Chondrocyte (in vitro differentiated cells): Measurements from ENCODE around the gene LILRB2. TPM values are rescaled to one million over a fixed set of nuclear protein-coding genes. Genes with fewer than 3 reads are reported as not detected.
"Not testable (repeated sequence)": the region's sequence is repeated elsewhere in the genome, so short reads cannot be mapped to it uniquely, and the experiment has no call there.

Experiments
- DNase-seq: peaks from one replicate; pipeline ENCODE4 v3.0.0; 2021; ENCODE audit warnings: mixed read lengths, low spot score
- H3K27ac Mint-ChIP-seq: one replicate; pipeline ENCODE4 v1.8.0; 2021; ENCODE audit warnings: mild to moderate bottlenecking, moderate library complexity, mixed read lengths; ENCODE audit not compliant: unreplicated experiment
- H3K27me3 Mint-ChIP-seq: 2 replicates; pipeline ENCODE4 v1.8.0; 2021; ENCODE audit warnings: low read depth, mixed read lengths
- H3K36me3 Mint-ChIP-seq: 2 replicates; pipeline ENCODE4 v1.8.0; 2021; ENCODE audit warnings: low read depth, mixed read lengths
- H3K4me1 Mint-ChIP-seq: 2 replicates; pipeline ENCODE4 v1.8.0; 2021; ENCODE audit warnings: low read depth, mild to moderate bottlenecking, mixed read lengths
- H3K4me3 Mint-ChIP-seq: one replicate; pipeline ENCODE4 v1.8.0; 2021; ENCODE audit warnings: mild to moderate bottlenecking, moderate library complexity, mixed read lengths; ENCODE audit not compliant: unreplicated experiment
- H3K9me3 Mint-ChIP-seq: 2 replicates; pipeline ENCODE4 v1.8.0; 2021; ENCODE audit warnings: low read depth, mixed read lengths
- total RNA-seq: library from RNA; stranded (reverse); gene quantifications from 3 replicates; pipeline ENCODE4 v1.2.1, GENCODE V29; 2021
- TF ChIP-seq, protein P1 (sequence below): fragments of 200-600 bp; sonication (generic); IDR thresholded peaks from 2 replicates; pipeline ENCODE4 v1.5.0; 2021; ENCODE audit warnings: antibody characterized with exemption, mild to moderate bottlenecking, moderate library complexity

LILRB2 gene
- total RNA-seq, 1 donor from 2014 or later: not detected

DNA sequence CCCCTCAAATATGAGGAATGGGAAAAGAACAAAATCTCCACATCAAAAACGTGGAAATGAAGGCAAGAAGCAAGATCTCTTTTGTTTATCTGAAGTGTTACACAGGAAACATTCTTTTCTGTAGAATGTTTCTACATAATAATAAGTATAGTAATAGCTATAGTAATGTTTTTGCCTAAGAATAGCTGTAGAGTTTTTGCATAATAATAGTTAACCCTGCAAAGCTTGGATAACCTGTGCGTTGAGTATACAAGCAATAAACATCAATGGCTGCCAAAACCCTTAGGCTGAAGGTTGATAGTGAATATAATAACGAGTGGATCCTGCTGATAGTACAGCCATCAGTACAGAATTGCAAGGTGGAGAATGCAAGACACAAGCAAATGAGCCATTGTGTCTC lies 43.2 kb upstream of the LILRB2 start:
- no peak for DNase-seq
- Mint-ChIP-seq H3K36me3 (no peaks in the 10 kb centered on the region), H3K4me3 (no peak overlapping the region), H3K27me3 (peaks cover 17% of the 10 kb centered on the region), H3K27ac (no peak overlapping the region), H3K4me1 (no peaks in the 10 kb centered on the region), H3K9me3 (peaks cover 11% of the 10 kb centered on the region)
- TF ChIP-seq, protein P1, sequence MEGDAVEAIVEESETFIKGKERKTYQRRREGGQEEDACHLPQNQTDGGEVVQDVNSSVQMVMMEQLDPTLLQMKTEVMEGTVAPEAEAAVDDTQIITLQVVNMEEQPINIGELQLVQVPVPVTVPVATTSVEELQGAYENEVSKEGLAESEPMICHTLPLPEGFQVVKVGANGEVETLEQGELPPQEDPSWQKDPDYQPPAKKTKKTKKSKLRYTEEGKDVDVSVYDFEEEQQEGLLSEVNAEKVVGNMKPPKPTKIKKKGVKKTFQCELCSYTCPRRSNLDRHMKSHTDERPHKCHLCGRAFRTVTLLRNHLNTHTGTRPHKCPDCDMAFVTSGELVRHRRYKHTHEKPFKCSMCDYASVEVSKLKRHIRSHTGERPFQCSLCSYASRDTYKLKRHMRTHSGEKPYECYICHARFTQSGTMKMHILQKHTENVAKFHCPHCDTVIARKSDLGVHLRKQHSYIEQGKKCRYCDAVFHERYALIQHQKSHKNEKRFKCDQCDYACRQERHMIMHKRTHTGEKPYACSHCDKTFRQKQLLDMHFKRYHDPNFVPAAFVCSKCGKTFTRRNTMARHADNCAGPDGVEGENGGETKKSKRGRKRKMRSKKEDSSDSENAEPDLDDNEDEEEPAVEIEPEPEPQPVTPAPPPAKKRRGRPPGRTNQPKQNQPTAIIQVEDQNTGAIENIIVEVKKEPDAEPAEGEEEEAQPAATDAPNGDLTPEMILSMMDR: no peak

DNA sequence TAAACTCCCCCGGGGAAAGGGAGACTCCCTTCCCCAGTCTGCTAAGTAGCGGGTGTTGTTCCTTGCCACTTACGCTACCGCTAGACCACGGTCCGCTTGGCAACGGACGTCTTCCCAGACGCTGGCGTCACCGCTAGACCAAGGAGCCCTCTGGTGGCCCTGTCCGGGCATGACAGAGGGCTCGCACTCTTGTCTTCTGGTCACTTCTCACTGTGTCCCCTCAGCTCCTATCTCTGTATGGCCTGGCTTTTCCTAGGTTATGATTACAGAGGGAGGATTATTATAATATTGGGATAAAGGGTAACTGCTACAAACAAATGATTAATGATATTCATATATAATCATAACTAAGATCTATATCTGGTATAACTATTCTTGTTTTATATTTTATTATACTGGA lies 42.0 kb upstream of the LILRB2 start:
- H3K4me3 Mint-ChIP-seq, H3K27ac Mint-ChIP-seq, H3K36me3 Mint-ChIP-seq, DNase-seq, H3K4me1 Mint-ChIP-seq: not testable (repeated sequence)
- TF ChIP-seq, protein P1: peak; percentile 33
- Mint-ChIP-seq H3K9me3 (peaks cover 11% of the 10 kb centered on the region), H3K27me3 (peaks cover 18% of the 10 kb centered on the region)

DNA sequence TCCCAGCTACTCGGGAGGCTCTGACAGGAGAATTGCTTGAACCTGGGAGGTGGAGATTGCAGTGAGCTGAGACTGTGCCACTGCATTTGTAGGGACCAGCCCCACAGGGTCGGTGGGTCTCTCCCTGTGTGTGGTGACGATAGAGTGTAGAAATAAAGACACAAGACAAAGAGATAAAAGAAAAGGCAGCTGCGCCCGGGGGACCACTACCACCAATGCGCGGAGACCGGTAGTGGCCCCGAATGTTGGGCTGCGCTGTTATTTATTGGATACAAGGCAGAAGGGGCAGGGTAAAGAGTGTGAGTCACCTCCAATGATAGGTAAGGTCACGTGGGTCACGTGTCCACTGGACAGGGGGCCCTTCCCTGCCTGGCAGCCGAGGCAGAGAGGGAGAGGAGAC lies 41.4 kb upstream of the LILRB2 start:
- not testable (repeated sequence) for H3K4me3 Mint-ChIP-seq, DNase-seq, H3K27ac Mint-ChIP-seq, H3K36me3 Mint-ChIP-seq, H3K4me1 Mint-ChIP-seq
- Mint-ChIP-seq H3K9me3 (peaks cover 11% of the 10 kb centered on the region), H3K27me3 (peaks cover 18% of the 10 kb centered on the region)

DNA sequence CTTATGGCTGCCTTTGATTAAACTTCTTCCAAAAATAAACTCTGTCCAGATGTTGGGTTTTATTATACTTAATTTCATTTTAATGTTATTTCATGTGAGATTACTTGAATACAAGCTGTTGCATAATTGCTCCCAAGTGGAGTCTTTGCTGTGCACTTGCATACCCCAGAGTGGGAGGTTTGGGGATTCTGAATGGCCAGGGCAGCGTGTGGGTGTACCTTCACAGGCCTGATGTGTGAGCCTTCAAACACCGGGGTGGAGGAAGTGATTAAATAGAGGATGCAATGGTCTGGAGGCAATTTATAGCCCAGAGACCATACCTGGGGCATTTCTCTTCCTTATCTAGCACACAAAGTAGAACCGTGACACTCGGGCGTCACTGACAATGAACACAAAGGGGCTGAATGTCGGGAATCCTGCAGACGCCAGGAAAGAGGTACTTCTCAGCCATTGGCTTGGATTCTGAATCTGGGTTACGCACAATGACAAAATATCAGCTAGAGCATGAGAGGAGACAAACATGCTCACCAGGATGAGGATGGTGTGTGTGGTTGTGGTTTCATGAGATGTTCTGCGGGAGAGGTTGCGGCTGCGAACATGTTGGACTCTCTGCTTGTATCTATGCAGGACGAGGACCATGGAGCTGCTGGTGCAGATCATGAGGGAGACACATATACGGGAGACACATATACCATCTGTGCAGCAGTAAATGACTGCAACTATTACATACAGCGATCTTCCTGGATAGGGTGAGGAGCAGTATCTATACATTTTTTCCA lies 39.2 kb upstream of the LILRB2 start:
- H3K36me3 Mint-ChIP-seq: no peaks in the 10 kb centered on the region
- TF ChIP-seq, protein P1: no peak
- peaks cover 11% of the 10 kb centered on the region for H3K9me3 Mint-ChIP-seq
- H3K27me3 Mint-ChIP-seq: peaks cover 21% of the 10 kb centered on the region
- H3K4me3 Mint-ChIP-seq: no peak overlapping the region
- DNase-seq: no peak
- H3K27ac Mint-ChIP-seq: no peak overlapping the region
- no peaks in the 10 kb centered on the region for H3K4me1 Mint-ChIP-seq

DNA sequence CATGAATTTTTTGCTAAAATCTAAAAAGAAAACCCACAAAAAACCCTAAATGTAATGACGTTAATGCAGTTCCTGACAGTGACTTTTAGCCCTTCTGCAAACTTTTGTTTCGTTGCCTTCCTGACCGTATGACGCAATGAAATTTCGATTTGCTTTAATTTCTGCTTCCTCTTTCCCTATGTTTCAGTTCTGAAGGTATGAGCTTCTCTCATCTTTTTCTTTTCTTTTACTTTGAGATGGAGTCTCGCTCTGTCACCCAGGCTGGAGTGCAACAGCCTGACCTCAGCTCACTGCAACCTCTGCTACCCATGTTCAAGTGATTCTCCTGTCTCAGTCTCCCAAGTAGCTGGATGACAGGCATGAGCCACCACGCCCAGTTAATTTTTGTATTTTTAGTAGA lies 38.1 kb upstream of the LILRB2 start:
- TF ChIP-seq, protein P1: no peak
- no peak for DNase-seq
- H3K4me1 Mint-ChIP-seq: no peaks in the 10 kb centered on the region
- H3K9me3 Mint-ChIP-seq: peaks cover 11% of the 10 kb centered on the region
- no peak overlapping the region for H3K4me3 Mint-ChIP-seq
- H3K36me3 Mint-ChIP-seq: no peaks in the 10 kb centered on the region
- peaks cover 20% of the 10 kb centered on the region for H3K27me3 Mint-ChIP-seq
- no peak overlapping the region for H3K27ac Mint-ChIP-seq

DNA sequence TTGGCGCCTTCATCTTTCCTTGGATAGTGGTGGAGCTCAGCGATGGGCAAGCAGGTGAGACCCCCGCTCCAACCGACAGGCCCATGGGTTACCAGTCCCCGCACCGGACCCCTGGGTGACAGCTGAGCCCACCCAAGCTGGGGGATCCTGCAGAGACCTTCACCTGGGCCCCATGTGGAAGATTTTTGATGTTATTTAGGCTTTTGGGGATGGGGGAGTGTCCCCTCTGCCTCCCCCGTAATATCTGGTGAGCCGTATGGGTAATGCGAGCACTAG lies 37.0 kb upstream of the LILRB2 start:
- Mint-ChIP-seq H3K27me3 (peaks cover 22% of the 10 kb centered on the region), H3K4me1 (no peaks in the 10 kb centered on the region), H3K9me3 (peaks cover 11% of the 10 kb centered on the region), H3K27ac (no peak overlapping the region), H3K4me3 (no peak overlapping the region), H3K36me3 (no peaks in the 10 kb centered on the region)
- TF ChIP-seq, protein P1: no peak
- DNase-seq: peak; percentile 72
